IMR-90 (cell line): ENCODE results near the gene AP3M1. TPM values are rescaled to one million over a fixed set of nuclear protein-coding genes. Genes with fewer than 3 reads are reported as not detected.
A peak's percentile ranks its signal among the peaks of the same experiment; 100 is the strongest.

Experiments
- ATAC-seq: fragments of 200-7000 bp; cut with Tn5 transposase; 2 replicates; pipeline ENCODE4 v1.9.1; 2020; ENCODE audit warnings: low read depth, mild to moderate bottlenecking, moderate library complexity
- BruUV-seq: library from RNA; stranded (reverse); fragments of 400-500 nt; replicated peaks from 2 replicates; lab custom pipeline; 2021; lab: Mats Ljungman, UMichigan
- CTCF ChIA-PET: fragments of 300-600 bp; formaldehyde crosslinking; extraction: SDS; loops from one replicate; lab custom pipeline; 2021; ENCODE audit warnings: antibody characterized with exemption; lab: Yijun Ruan, JAX
- POLR2A ChIA-PET: fragments of 300-600 bp; sonication (Branson Sonifier 250); formaldehyde crosslinking; loops from one replicate; lab custom pipeline; 2022; ENCODE audit warnings: antibody characterized with exemption; ENCODE audit not compliant: unreplicated experiment; lab: Charles Lee
- DNase-seq: peaks from one replicate; pipeline ENCODE4 v3.0.0; 2013
- H2AFZ ChIP-seq: replicated peaks from 2 replicates; pipeline ENCODE3; 2013; ENCODE audit warnings: low read length, mild to moderate bottlenecking; ENCODE audit not compliant: poor library complexity
- H2AK5ac ChIP-seq: 2 replicates; pipeline ENCODE4 v1.6.1; 2013; ENCODE audit warnings: low read depth, low read length, inconsistent platforms
- H2AK9ac ChIP-seq: replicated peaks from 2 replicates; pipeline ENCODE3; 2013; ENCODE audit warnings: mild to moderate bottlenecking, low read depth, low read length, moderate library complexity; ENCODE audit not compliant: poor library complexity
- H2BK120ac ChIP-seq: 2 replicates; pipeline ENCODE4 v1.6.1; 2013; ENCODE audit warnings: low read depth, low read length, inconsistent platforms
- H2BK15ac ChIP-seq: 3 replicates; pipeline ENCODE4 v1.6.1; 2013; ENCODE audit warnings: low read depth, low read length, inconsistent platforms
- H2BK20ac ChIP-seq: 2 replicates; pipeline ENCODE4 v1.6.1; 2013; ENCODE audit warnings: low read depth, mild to moderate bottlenecking, inconsistent platforms, low read length, moderate library complexity
- H2BK5ac ChIP-seq: 2 replicates; pipeline ENCODE4 v1.6.1; 2013; ENCODE audit warnings: mild to moderate bottlenecking, low read depth, low read length, inconsistent platforms; ENCODE audit not compliant: poor library complexity, severe bottlenecking
- H3K14ac ChIP-seq: replicated peaks from 2 replicates; pipeline ENCODE4 v1.6.1; 2013; ENCODE audit warnings: low read depth, low read length, inconsistent platforms
- H3K18ac ChIP-seq: 2 replicates; pipeline ENCODE4 v1.6.1; 2013; ENCODE audit warnings: low read depth, low read length, control low read depth
- H3K23ac ChIP-seq: 2 replicates; pipeline ENCODE4 v1.6.1; 2013; ENCODE audit warnings: low read depth, low read length, inconsistent platforms
- H3K27ac ChIP-seq: 2 replicates; pipeline ENCODE4 v1.5.1; 2013; ENCODE audit warnings: mild to moderate bottlenecking, control low read depth, low read length; ENCODE audit not compliant: insufficient read depth
- H3K27me3 ChIP-seq: 2 replicates; pipeline ENCODE4 v1.6.1; 2013; ENCODE audit warnings: low read length; ENCODE audit not compliant: control insufficient read depth, insufficient read depth
- H3K36me3 ChIP-seq: 2 replicates; pipeline ENCODE4 v1.6.1; 2013; ENCODE audit warnings: low read length, mixed read lengths; ENCODE audit not compliant: control insufficient read depth, insufficient read depth
- H3K4ac ChIP-seq: 2 replicates; pipeline ENCODE4 v1.6.1; 2013; ENCODE audit warnings: low read depth, low read length, inconsistent platforms
- H3K4me1 ChIP-seq: 2 replicates; pipeline ENCODE4 v1.6.1; 2013; ENCODE audit warnings: low read length, mixed read lengths; ENCODE audit not compliant: control insufficient read depth, insufficient read depth
- H3K4me2 ChIP-seq: 2 replicates; pipeline ENCODE4 v1.6.1; 2013; ENCODE audit warnings: low read depth, mild to moderate bottlenecking, control low read depth, low read length, moderate library complexity
- H3K4me3 ChIP-seq: 2 replicates; pipeline ENCODE4 v1.5.1; 2013; ENCODE audit warnings: low read depth, mild to moderate bottlenecking, control low read depth, low read length, moderate library complexity; ENCODE audit not compliant: insufficient read depth
- H3K56ac ChIP-seq: 2 replicates; pipeline ENCODE4 v1.6.1; 2013; ENCODE audit warnings: low read length, inconsistent platforms; ENCODE audit not compliant: insufficient read depth; ENCODE audit errors: extremely low read depth
- H3K79me1 ChIP-seq, 2 experiments: 2 replicates each; pipeline ENCODE4 v1.6.1; 2013; ENCODE audit warnings: low read length in 2 of 2, inconsistent platforms in 1 of 2, low read depth in 1 of 2
- H3K9ac ChIP-seq: 2 replicates; pipeline ENCODE4 v1.6.1; 2013; ENCODE audit warnings: low read depth, low read length, control low read depth
- H3K9me1 ChIP-seq: 2 replicates; pipeline ENCODE4 v1.6.1; 2013; ENCODE audit warnings: low read length, inconsistent platforms; ENCODE audit not compliant: insufficient read depth
- H3K9me3 ChIP-seq: 2 replicates; pipeline ENCODE4 v1.6.1; 2013; ENCODE audit warnings: low read length; ENCODE audit not compliant: control insufficient read depth, insufficient read depth
- H4K20me1 ChIP-seq: 2 replicates; pipeline ENCODE4 v1.6.1; 2013; ENCODE audit warnings: low read length, inconsistent platforms; ENCODE audit not compliant: insufficient read depth
- H4K5ac ChIP-seq: 2 replicates; pipeline ENCODE4 v1.6.1; 2013; ENCODE audit warnings: mild to moderate bottlenecking, low read depth, low read length, control low read depth
- H4K8ac ChIP-seq, 2 experiments: 2 replicates each; pipeline ENCODE4 v1.6.1; 2013; ENCODE audit warnings: low read depth in 2 of 2, low read length in 2 of 2, control low read depth in 1 of 2, inconsistent platforms in 1 of 2
- H4K91ac ChIP-seq: 2 replicates; pipeline ENCODE4 v1.6.1; 2013; ENCODE audit warnings: low read depth, low read length, inconsistent platforms; ENCODE audit not compliant: insufficient read depth
- BHLHE40 ChIP-seq: fragments of 150-350 bp; IDR thresholded peaks from 2 replicates; pipeline ENCODE4 v1.6.1; 2016; ENCODE audit warnings: mild to moderate bottlenecking, low read depth, low read length
- CHD1 ChIP-seq: IDR thresholded peaks from 2 replicates; pipeline ENCODE4 v1.6.1; 2012; ENCODE audit warnings: low read depth, low read length, improper control_type of control experiment
- ELK1 ChIP-seq: fragments of 150-350 bp; IDR thresholded peaks from 2 replicates; pipeline ENCODE4 v1.6.1; 2016; ENCODE audit warnings: low read depth, mild to moderate bottlenecking, low read length, moderate library complexity, borderline replicate concordance
- MAZ ChIP-seq: IDR thresholded peaks from 2 replicates; pipeline ENCODE4 v1.6.1; 2012; ENCODE audit warnings: low read depth, mild to moderate bottlenecking, low read length, improper control_type of control experiment, moderate library complexity, borderline replicate concordance
- MXI1 ChIP-seq: IDR thresholded peaks from 2 replicates; pipeline ENCODE4 v1.6.1; 2012; ENCODE audit warnings: low read depth, mild to moderate bottlenecking, low read length, moderate library complexity, borderline replicate concordance
- NFE2L2 ChIP-seq: fragments of 150-350 bp; IDR thresholded peaks from 2 replicates; pipeline ENCODE4 v1.6.1; 2016; ENCODE audit warnings: low read depth, mild to moderate bottlenecking, low read length
- POLR2A ChIP-seq: IDR thresholded peaks from 2 replicates; pipeline ENCODE4 v1.6.1; 2012; ENCODE audit warnings: mild to moderate bottlenecking, low read depth, low read length
- RCOR1 ChIP-seq: IDR thresholded peaks from 2 replicates; pipeline ENCODE4 v1.6.1; 2012; ENCODE audit warnings: mild to moderate bottlenecking, low read length, improper control_type of control experiment; ENCODE audit not compliant: insufficient replicate concordance
- RFX5 ChIP-seq: IDR thresholded peaks from 2 replicates; pipeline ENCODE4 v1.8.0; 2012; ENCODE audit warnings: low read depth, mild to moderate bottlenecking, low read length, moderate library complexity
- WGBS, 2 experiments: methylation state at CpG; one replicate each; pipeline versions ENCODE4 v1.1.5 to v1.1.7; 2013; ENCODE audit warnings: missing lambda C conversion rate in 2 of 2; ENCODE audit not compliant: insufficient read length in 1 of 2; ENCODE audit errors: extremely low coverage in 2 of 2; 5-methylcytosine and 5-hydroxymethylcytosine counted together
- dilution Hi-C: fragments of 300-500 bp; cut with HindIII; formaldehyde crosslinking; loops from one replicate; pipeline ENCODE4 v1.14.3; 2018; ENCODE audit warnings: low sequenced_read_pairs; ENCODE audit not compliant: unreplicated experiment
- in situ Hi-C: fragments of 300-500 bp; cut with MboI; formaldehyde crosslinking; loops from 3 replicates; pipeline ENCODE4 v1.14.3; 2019; ENCODE audit warnings: low sequenced_read_pairs, inconsistent platforms, mixed read lengths
- intact Hi-C: fragments of 100-400 bp; cut with micrococcal nuclease; formaldehyde crosslinking; loops from 2 replicates; pipeline ENCODE4 v1.10.0; 2022
- polyA plus RNA-seq, 3 experiments: library from polyadenylated mRNA; depleted of rRNA; stranded (reverse); fragments of >200 nt; gene quantifications; 2 replicates each; pipeline ENCODE4 v1.2.3, GENCODE V29; 2012; ENCODE audit warnings: low replicate concordance in 1 of 3
- total RNA-seq: library from RNA; depleted of rRNA; stranded (reverse); fragments of >200 nt; gene quantifications from 2 replicates; pipeline ENCODE4 v1.2.3, GENCODE V29; 2012
- TF ChIP-seq, protein P1 (sequence below): conservative IDR thresholded peaks from 2 replicates; pipeline ENCODE4 v1.5.1; 2012; ENCODE audit warnings: mild to moderate bottlenecking, low read depth, low read length, improper control_type of control experiment
- TF ChIP-seq, protein P2 (sequence below): fragments of 150-350 bp; IDR thresholded peaks from 2 replicates; pipeline ENCODE4 v1.6.1; 2017; ENCODE audit warnings: mild to moderate bottlenecking, antibody characterized with exemption, low read length, low read depth

AP3M1 gene
- total and polyA plus RNA-seq, 2 of the 4 experiments (the other 2 are of a cell fraction) = 26.6 to 46.4 TPM

DNA sequence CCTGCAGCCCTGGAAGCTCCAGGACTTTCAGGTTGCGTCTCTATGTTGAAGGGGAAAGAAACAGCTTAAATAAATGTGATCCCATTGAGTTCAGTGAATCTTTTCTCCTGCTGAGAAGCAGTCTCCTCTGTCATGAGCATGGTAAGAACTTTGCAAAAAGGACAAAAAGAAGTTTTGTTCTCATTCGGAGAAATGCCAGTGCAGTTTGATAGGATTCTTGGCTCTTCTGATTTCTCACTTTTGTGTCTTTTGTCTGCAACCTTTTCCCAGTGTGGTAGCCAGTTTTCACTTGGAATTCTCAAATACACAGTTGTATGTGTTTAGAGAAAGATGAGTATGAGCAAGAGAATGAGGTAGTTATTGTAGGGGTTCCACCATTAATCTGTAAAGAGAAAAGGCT is 64.3 kb downstream of the AP3M1 start:
- DNase-seq = no peak
- no peak overlapping the region for H4K91ac ChIP-seq
- no peak overlapping the region for H2BK15ac ChIP-seq
- no peak overlapping the region for H3K9ac ChIP-seq
- BruUV-seq = TSS peak; percentile 14
- no peak overlapping the region for H4K5ac ChIP-seq
- H2BK20ac ChIP-seq = no peak overlapping the region
- CTCF ChIA-PET = no interaction called here
- peak; percentile 38 for ATAC-seq
- H2BK5ac ChIP-seq = peak overlapping the region; percentile 34
- H3K4me2 ChIP-seq = no peak overlapping the region
- no peak overlapping the region for H2BK120ac ChIP-seq
- no peak overlapping the region for H2AFZ ChIP-seq
- no peak overlapping the region for H3K4ac ChIP-seq
- intact Hi-C loops = no loop called here
- H3K18ac ChIP-seq = no peak overlapping the region
- peaks cover 48% of the 10 kb centered on the region for H3K36me3 ChIP-seq
- no peak overlapping the region for H3K56ac ChIP-seq
- no peaks in the 10 kb centered on the region for H3K9me3 ChIP-seq
- peaks cover 3% of the 10 kb centered on the region; the same call in 1 of the 2 replicates for H3K9me1 ChIP-seq
- peaks cover 36% of the 10 kb centered on the region for H4K20me1 ChIP-seq
- in situ Hi-C loops = no loop called here
- H4K8ac ChIP-seq = no peak overlapping the region
- dilution Hi-C loops = no loop called here
- 83% methylated on average over 1 of the region's 2 CpGs; no CpG with 5 or more reads in 1 of the 2 experiments for WGBS, 2 experiments
- H3K27me3 ChIP-seq = no peaks in the 10 kb centered on the region
- H2AK5ac ChIP-seq = no peak overlapping the region
- peaks cover 35 to 66% of the 10 kb centered on the region in 2 experiments for H3K79me1 ChIP-seq
- no peak overlapping the region for H3K23ac ChIP-seq
- H3K4me1 ChIP-seq = peaks cover 3% of the 10 kb centered on the region
- no peak overlapping the region for H3K14ac ChIP-seq
- no peak overlapping the region for H2AK9ac ChIP-seq
- H3K27ac ChIP-seq = peak overlapping the region; percentile 21; the same call in 1 of the 2 replicates
- TF ChIP-seq, protein P1, sequence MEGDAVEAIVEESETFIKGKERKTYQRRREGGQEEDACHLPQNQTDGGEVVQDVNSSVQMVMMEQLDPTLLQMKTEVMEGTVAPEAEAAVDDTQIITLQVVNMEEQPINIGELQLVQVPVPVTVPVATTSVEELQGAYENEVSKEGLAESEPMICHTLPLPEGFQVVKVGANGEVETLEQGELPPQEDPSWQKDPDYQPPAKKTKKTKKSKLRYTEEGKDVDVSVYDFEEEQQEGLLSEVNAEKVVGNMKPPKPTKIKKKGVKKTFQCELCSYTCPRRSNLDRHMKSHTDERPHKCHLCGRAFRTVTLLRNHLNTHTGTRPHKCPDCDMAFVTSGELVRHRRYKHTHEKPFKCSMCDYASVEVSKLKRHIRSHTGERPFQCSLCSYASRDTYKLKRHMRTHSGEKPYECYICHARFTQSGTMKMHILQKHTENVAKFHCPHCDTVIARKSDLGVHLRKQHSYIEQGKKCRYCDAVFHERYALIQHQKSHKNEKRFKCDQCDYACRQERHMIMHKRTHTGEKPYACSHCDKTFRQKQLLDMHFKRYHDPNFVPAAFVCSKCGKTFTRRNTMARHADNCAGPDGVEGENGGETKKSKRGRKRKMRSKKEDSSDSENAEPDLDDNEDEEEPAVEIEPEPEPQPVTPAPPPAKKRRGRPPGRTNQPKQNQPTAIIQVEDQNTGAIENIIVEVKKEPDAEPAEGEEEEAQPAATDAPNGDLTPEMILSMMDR = no peak
- TF ChIP-seq NFE2L2 (no peak), RCOR1 (no peak), MAZ (no peak), POLR2A (no peak), RFX5 (no peak), ELK1 (no peak), CHD1 (no peak), MXI1 (no peak), BHLHE40 (no peak)
- TF ChIP-seq, protein P2, sequence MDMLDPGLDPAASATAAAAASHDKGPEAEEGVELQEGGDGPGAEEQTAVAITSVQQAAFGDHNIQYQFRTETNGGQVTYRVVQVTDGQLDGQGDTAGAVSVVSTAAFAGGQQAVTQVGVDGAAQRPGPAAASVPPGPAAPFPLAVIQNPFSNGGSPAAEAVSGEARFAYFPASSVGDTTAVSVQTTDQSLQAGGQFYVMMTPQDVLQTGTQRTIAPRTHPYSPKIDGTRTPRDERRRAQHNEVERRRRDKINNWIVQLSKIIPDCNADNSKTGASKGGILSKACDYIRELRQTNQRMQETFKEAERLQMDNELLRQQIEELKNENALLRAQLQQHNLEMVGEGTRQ = no peak
- POLR2A ChIA-PET = no interaction called here
- no peak overlapping the region for H3K4me3 ChIP-seq
